HFFc6 (cell line): ENCODE results near the gene SHISA5. TPM values are rescaled to one million over a fixed set of nuclear protein-coding genes. Genes with fewer than 3 reads are reported as not detected.

Experiments used
- DNase-seq: peaks from one replicate; pipeline ENCODE4 v3.0.0-alpha.2; 2018
- H3K27ac Mint-ChIP-seq: 2 replicates; pipeline ENCODE4 v1.8.0; 2020; ENCODE audit warnings: mild to moderate bottlenecking, mixed read lengths
- H3K27me3 Mint-ChIP-seq: 2 replicates; pipeline ENCODE4 v1.8.0; 2021; ENCODE audit warnings: mild to moderate bottlenecking, moderate library complexity, mixed read lengths; ENCODE audit not compliant: insufficient read depth
- H3K36me3 Mint-ChIP-seq: 2 replicates; pipeline ENCODE4 v1.8.0; 2021; ENCODE audit warnings: low read depth, mixed read lengths
- H3K4me1 Mint-ChIP-seq: 2 replicates; pipeline ENCODE4 v1.8.0; 2020; ENCODE audit warnings: low read depth, mixed read lengths
- H3K4me3 Mint-ChIP-seq: 2 replicates; pipeline ENCODE4 v1.8.0; 2020; ENCODE audit warnings: mild to moderate bottlenecking, moderate library complexity, mixed read lengths
- H3K9me3 Mint-ChIP-seq: 2 replicates; pipeline ENCODE4 v1.8.0; 2020; ENCODE audit warnings: mild to moderate bottlenecking, mixed read lengths
- microRNA-seq: library from miRNA; unstranded; fragments of <30 nt; microRNA quantifications from one replicate; pipeline ENCODE4, GENCODE V29; 2019
- total RNA-seq, 6 experiments: library from RNA; stranded (reverse); fragmentation: NEBNext Ultra II Directional; extraction: Animal tissue kit (Norgen Biotek cat#: 25700); gene quantifications; 2 replicates in 1 of 6; 3 replicates in 5 of 6; pipeline ENCODE4 v1.2.3, GENCODE V29; 2021
- TF ChIP-seq, protein P1 (sequence below): fragments of 200-600 bp; sonication (generic); IDR thresholded peaks from 2 replicates; pipeline ENCODE4 v1.5.0; 2021; ENCODE audit warnings: antibody characterized with exemption, mild to moderate bottlenecking

SHISA5 gene
- total RNA-seq, 6 experiments from 2014 or later = 266 to 286 (median 277) TPM

DNA sequence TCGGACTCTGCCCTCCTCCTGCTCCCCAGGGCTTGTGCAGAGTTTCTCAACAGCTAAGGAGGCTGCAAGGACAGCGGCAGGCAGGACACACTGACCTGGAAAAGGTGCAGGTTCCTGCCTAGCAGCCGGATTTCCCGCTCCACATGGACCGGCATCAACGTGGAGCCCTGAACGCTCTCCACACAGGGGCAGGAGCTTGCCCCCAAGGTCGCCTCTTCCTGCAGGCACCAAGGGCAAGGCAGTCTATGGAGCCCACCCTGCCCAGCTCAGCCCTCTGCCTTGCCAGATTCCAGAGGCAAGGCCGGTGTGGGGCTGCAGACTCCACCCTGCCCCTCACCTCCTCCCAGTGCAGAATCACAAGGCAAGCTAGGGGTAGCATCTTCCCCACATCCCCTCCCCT is 84.8 kb downstream of the SHISA5 start:
- Mint-ChIP-seq H3K4me3 (no peak overlapping the region), H3K27me3 (peaks cover 8% of the 10 kb centered on the region), H3K9me3 (no peaks in the 10 kb centered on the region), H3K4me1 (no peaks in the 10 kb centered on the region), H3K27ac (no peak overlapping the region), H3K36me3 (no peaks in the 10 kb centered on the region)
- TF ChIP-seq, protein P1, sequence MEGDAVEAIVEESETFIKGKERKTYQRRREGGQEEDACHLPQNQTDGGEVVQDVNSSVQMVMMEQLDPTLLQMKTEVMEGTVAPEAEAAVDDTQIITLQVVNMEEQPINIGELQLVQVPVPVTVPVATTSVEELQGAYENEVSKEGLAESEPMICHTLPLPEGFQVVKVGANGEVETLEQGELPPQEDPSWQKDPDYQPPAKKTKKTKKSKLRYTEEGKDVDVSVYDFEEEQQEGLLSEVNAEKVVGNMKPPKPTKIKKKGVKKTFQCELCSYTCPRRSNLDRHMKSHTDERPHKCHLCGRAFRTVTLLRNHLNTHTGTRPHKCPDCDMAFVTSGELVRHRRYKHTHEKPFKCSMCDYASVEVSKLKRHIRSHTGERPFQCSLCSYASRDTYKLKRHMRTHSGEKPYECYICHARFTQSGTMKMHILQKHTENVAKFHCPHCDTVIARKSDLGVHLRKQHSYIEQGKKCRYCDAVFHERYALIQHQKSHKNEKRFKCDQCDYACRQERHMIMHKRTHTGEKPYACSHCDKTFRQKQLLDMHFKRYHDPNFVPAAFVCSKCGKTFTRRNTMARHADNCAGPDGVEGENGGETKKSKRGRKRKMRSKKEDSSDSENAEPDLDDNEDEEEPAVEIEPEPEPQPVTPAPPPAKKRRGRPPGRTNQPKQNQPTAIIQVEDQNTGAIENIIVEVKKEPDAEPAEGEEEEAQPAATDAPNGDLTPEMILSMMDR = no peak
- DNase-seq = no peak

DNA sequence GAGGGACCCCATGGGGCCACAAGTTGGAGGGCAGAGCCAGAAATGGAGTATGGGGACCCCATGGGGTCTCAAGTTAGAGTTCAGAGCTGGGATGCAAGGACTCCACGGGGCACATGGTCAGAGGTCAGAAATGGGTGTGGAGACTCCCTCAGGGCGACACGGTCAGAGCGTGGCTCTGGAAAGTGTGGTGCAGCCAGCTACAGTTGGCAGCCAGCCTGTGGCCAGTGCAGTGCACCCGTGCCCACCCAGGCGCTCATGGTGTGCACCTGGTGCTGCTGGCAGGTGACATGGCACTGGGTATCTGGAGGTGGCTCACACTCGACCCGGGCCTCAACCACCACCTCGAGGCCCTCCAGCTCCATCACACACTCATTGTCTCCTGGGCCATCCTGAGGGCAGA is 85.3 kb downstream of the SHISA5 start:
- Mint-ChIP-seq H3K36me3 (no peaks in the 10 kb centered on the region), H3K27ac (no peak overlapping the region), H3K4me1 (no peaks in the 10 kb centered on the region), H3K27me3 (peaks cover 8% of the 10 kb centered on the region), H3K9me3 (no peaks in the 10 kb centered on the region), H3K4me3 (no peak overlapping the region)
- DNase-seq = no peak
- TF ChIP-seq, protein P1 = no peak

DNA sequence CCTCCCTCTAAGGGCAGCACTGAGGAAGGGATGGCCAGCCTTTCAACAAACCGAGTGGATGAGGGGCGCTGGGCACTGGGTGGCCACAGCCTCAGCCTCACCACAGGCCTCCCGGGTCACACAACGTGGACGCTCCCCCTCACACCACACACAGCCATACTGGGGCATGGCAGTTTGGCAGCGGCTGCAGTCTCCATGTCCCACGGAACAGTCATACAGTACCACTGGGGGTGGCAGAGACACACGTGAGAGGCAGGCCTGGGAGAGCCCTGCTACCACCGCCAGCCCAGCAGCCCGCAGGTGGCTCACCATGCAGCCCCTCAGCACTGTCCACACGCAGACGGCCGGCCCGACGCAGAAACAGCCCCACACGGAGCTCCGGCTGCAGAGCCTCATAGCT is 85.8 kb downstream of the SHISA5 start:
- no peaks in the 10 kb centered on the region for H3K36me3 Mint-ChIP-seq
- H3K9me3 Mint-ChIP-seq = no peaks in the 10 kb centered on the region
- no peaks in the 10 kb centered on the region for H3K4me1 Mint-ChIP-seq
- H3K27ac Mint-ChIP-seq = no peak overlapping the region
- TF ChIP-seq, protein P1 = no peak
- H3K27me3 Mint-ChIP-seq = peaks cover 8% of the 10 kb centered on the region
- H3K4me3 Mint-ChIP-seq = no peak overlapping the region
- no peak for DNase-seq

Small RNAs within 50 kb of the gene (microRNA-seq; reads per million reads assigned to microRNA genes)
- not detected for gene MIR6823

Other genes with a start within 250 kb of the SHISA5 start
- 10 to 100 TPM; 18.7 to 25.9 (median 21.4) TPM for gene NME6, start 202.8 kb downstream of the SHISA5 start, total RNA-seq
- gene SPINK8, start 170.5 kb downstream of the SHISA5 start, total RNA-seq = not detected
- not detected for gene FBXW12, start 132.0 kb downstream of the SHISA5 start, total RNA-seq
- 10 to 100 TPM; 11.1 to 15.5 (median 12.8) TPM for gene PLXNB1, start 74.1 kb downstream of the SHISA5 start, total RNA-seq
- 10 to 100 TPM; 10.1 to 15.3 (median 12.5) TPM for gene CCDC51, start 64.1 kb downstream of the SHISA5 start, total RNA-seq
- 100 to 1,000 TPM; 213 to 341 (median 280) TPM for gene TMA7, start 63.9 kb downstream of the SHISA5 start, total RNA-seq
- gene ATRIP, start 57.4 kb downstream of the SHISA5 start, total RNA-seq = 10 to 100 TPM in 1 of 6 experiments, 1 to 10 TPM in 5; 7.0 to 10.5 (median 8.2) TPM
- 10 to 100 TPM in 1 of 6 experiments, 1 to 10 TPM in 5; 7.5 to 10.5 (median 8.9) TPM for gene PFKFB4, start 52.6 kb upstream of the SHISA5 start, total RNA-seq
- 1 to 10 TPM; 4.3 to 6.4 (median 5.0) TPM for gene UCN2, start 59.6 kb upstream of the SHISA5 start, total RNA-seq
- 100 to 1,000 TPM in 1 of 6 experiments, 10 to 100 TPM in 5; 74.9 to 113 (median 80.8) TPM for gene COL7A1, start 91.2 kb upstream of the SHISA5 start, total RNA-seq
- 100 to 1,000 TPM; 254 to 322 (median 276) TPM for gene UQCRC1, start 105.5 kb upstream of the SHISA5 start, total RNA-seq
- under 1 TPM in 1 of 6 experiments, not detected in 5; 0.25 TPM for gene TMEM89, start 117.6 kb upstream of the SHISA5 start, total RNA-seq
- 10 to 100 TPM; 15.1 to 19.6 (median 17.5) TPM for gene SLC26A6, start 131.3 kb upstream of the SHISA5 start, total RNA-seq
- gene CELSR3, start 158.7 kb upstream of the SHISA5 start, total RNA-seq = 1 to 10 TPM; 1.9 to 5.0 (median 3.4) TPM
- 10 to 100 TPM; 20.5 to 27.3 (median 23.0) TPM for gene NCKIPSD, start 181.7 kb upstream of the SHISA5 start, total RNA-seq
- gene IP6K2, start 213.0 kb upstream of the SHISA5 start, total RNA-seq = 10 to 100 TPM; 47.4 to 64.6 (median 53.0) TPM